ENCODE data around the gene PCDHGB5. TPM values are rescaled to one million over a fixed set of nuclear protein-coding genes. Genes with fewer than 3 reads are reported as not detected.

Gene PCDHGB5
- total RNA-seq, 2 experiments from 2014 or later, result 0.11 TPM; not detected in 1

DNA sequence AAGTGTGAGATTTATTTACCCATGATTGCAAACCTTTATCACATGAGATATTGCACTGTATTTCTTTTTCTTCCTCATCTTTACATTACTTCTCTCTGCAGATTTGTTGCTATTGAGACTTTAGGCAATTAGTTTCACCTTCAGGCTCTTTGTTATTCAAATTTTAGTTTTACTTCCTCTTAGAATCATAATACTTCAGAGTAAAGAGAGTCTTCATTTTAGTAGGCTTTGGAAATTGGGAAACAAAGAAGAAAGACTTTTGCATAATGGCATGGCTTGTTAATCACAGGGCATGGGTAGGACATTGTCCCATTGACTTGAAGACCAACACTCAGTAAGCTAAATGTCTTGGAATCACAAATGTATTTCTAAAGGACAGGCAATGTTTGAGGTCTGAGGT lies 35.0 kb upstream of the PCDHGB5 start:
- peaks cover 32% of the 10 kb centered on the region for H3K9me3 Mint-ChIP-seq
- H3K4me1 Mint-ChIP-seq (ENCODE audit: low read depth), result no peaks in the 10 kb centered on the region
- H3K4me3 Mint-ChIP-seq, result no peak overlapping the region
- ATAC-seq, result no peak
- ChIA-PET POLR2A (interaction anchor here (1.3 kb wide), 1 partner anchor 29 kb away, joined by 4 read pairs; no protein-coding TSS in a partner anchor), CTCF (no interaction called here)
- TF ChIP-seq CTCF (IDR thresholded peaks at IDR 0.05), result no peak
- H3K36me3 Mint-ChIP-seq (ENCODE audit: low read depth), result peaks cover 24% of the 10 kb centered on the region
- H3K27me3 Mint-ChIP-seq, result peaks cover 70% of the 10 kb centered on the region
- intact Hi-C loops (cut with micrococcal nuclease), result no loop called here
- H3K27ac Mint-ChIP-seq, result no peak overlapping the region
- DNase-seq, result no peak

DNA sequence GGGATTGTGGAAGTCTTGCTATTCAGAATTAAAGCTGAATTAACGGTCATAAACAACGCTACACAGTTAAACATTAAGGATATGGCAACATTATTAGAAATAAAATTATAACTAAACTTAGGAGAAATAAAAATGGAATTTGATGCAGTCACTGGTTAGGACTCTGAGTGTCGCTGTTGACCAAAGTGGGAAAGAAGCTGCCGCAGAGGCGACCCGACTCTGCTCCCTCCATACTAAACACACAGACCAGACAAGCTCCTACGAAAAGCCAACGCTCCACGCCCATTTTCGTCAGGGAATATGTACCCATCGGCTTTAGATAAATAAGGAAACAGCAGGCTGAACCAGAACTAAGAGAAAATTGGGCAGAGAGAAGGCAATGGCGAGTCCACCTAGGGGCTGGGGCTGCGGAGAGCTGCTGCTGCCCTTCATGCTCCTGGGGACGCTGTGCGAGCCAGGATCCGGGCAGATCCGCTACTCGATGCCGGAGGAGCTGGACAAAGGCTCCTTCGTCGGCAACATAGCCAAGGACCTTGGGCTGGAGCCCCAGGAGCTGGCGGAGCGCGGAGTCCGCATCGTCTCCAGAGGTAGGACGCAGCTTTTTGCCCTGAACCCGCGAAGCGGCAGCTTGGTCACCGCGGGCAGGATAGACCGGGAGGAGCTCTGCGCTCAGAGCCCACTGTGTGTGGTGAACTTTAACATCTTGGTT lies 33.6 kb upstream of the PCDHGB5 start, which contains the start of gene PCDHGA5:
PCDHGA5 (plus strand) TSS at position 211 of the 709 bp plus-strand sequence; CDS start at position 380, 169 bp downstream.
- no peak for DNase-seq
- ChIA-PET CTCF (interaction anchor here (0.8 to 2.0 kb wide), 10 partner anchors 9 to 200 kb away, joined by 3 to 8 read pairs (median 5); partner anchors contain the start of genes PCDHB7, PCDHGA1, PCDHGA10 and PCDHGA11), POLR2A (no interaction called here)
- no peak for TF ChIP-seq CTCF (IDR thresholded peaks at IDR 0.05)
- intact Hi-C loops (cut with micrococcal nuclease), result no loop called here
- H3K4me1 Mint-ChIP-seq (ENCODE audit: low read depth), result no peaks in the 10 kb centered on the region
- peaks cover 32% of the 10 kb centered on the region for H3K9me3 Mint-ChIP-seq
- peaks cover 70% of the 10 kb centered on the region for H3K27me3 Mint-ChIP-seq
- H3K36me3 Mint-ChIP-seq (ENCODE audit: low read depth), result peaks cover 24% of the 10 kb centered on the region
- no peak for ATAC-seq
- H3K4me3 Mint-ChIP-seq, result no peak within 1 kb of the TSS
- H3K27ac Mint-ChIP-seq, result no peak within 1 kb of the TSS

- POLR2A ChIA-PET, result no interaction called here
- TF ChIP-seq CTCF (IDR thresholded peaks at IDR 0.05), result no peak
- Mint-ChIP-seq H3K4me3 (no peak overlapping the region), H3K27ac (no peak overlapping the region), H3K4me1 (ENCODE audit: low read depth) (no peaks in the 10 kb centered on the region), H3K9me3 (peaks cover 22% of the 10 kb centered on the region), H3K27me3 (peaks cover 70% of the 10 kb centered on the region), H3K36me3 (ENCODE audit: low read depth) (peaks cover 12% of the 10 kb centered on the region)
- no peak for DNase-seq
- CTCF ChIA-PET, result interaction anchor here (1.5 kb wide), 1 partner anchor 21 kb away, joined by 4 read pairs; the partner anchor contains the start of gene PCDHGB4
- ATAC-seq, result no peak
- intact Hi-C loops (cut with micrococcal nuclease), result no loop called here
Measured at GRCh38 chr5:141366016-141366896, 31.5 kb upstream of the PCDHGB5 start.

DNA sequence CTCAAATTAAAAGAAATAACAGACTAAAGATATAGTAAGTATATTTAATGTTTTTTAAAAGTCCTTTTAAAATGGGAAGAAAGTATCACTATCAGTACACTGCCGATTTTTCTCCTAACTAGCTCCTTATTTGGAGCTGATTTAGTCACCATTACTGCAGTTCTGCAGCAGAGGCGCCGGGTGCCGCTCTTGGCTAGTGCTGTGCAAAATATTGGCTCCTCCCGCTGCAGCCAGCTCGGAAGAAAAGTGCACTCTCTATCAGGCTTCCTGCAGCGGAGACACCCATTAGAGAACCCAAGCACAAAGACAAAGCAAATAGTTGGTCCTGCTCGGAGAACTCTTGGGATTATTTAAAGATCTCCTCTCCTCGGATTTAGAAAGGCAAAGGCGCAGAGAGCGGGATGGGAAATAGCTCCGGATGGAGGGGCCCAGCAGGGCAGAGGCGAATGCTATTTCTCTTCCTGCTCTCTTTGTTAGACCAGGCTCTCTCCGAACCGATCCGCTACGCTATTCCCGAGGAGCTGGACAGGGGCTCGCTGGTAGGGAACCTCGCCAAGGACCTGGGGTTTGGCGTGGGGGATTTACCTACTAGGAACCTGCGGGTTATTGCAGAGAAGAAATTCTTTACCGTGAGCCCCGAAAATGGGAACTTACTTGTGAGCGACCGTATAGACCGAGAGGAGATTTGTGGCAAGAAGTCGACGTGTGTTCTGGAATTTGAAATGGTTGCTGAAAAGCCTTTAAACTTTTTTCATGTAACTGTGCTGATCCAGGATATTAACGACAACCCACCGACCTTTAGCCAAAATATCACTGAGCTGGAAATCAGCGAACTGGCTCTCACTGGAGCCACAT lies 27.5 kb upstream of the PCDHGB5 start, which contains the start of gene PCDHGB3:
PCDHGB3 (plus strand) TSS at position 249 of the 855 bp plus-strand sequence; CDS start at position 402, 153 bp downstream.
- Mint-ChIP-seq H3K4me1 (ENCODE audit: low read depth) (peaks cover 2% of the 10 kb centered on the region), H3K36me3 (ENCODE audit: low read depth) (peaks cover 21% of the 10 kb centered on the region), H3K9me3 (peaks cover 28% of the 10 kb centered on the region), H3K27ac (no peak within 1 kb of the TSS), H3K27me3 (peaks cover 67% of the 10 kb centered on the region), H3K4me3 (peak within 1 kb of the TSS; percentile 58)
- DNase-seq (peak; percentile 48), ATAC-seq (peak; percentile 74)
- intact Hi-C loops (cut with micrococcal nuclease), result no loop called here
- TF ChIP-seq CTCF (IDR thresholded peaks at IDR 0.05), result peak; percentile 27
- ChIA-PET POLR2A (no interaction called here), CTCF (interaction anchor here (0.6 to 3.5 kb wide), 32 partner anchors 10 to 286 kb away, joined by 3 to 23 read pairs (median 5); partner anchors contain the start of genes PCDHB9, PCDHGA10, PCDHGA11 and PCDHGA12)
